Measurements from ENCODE around the gene KPNA1.

- TF ChIP-seq CTCF (IDR thresholded peaks at IDR 0.05; ENCODE audit: poor library complexity) (no peak), EZH2phosphoT487 (IDR thresholded peaks at IDR 0.05; ENCODE audit: low read depth, severe bottlenecking, unreplicated experiment) (no peak)
Observed at GRCh38 chr3:122558605-122559004, 43.9 kb upstream of the KPNA1 start.

Data from hepatocyte (in vitro differentiated cells).